ENCODE measurements around the gene CHRM5. TPM values are rescaled to one million over a fixed set of nuclear protein-coding genes. Genes with fewer than 3 reads are reported as not detected.
A peak's percentile ranks its signal among the peaks of the same experiment; 100 is the strongest.

The CHRM5 gene
- total RNA-seq, 1 experiment from 2014 or later, result not detected

- Histone ChIP-seq H3K27ac (ENCODE audit: low read length) (peak within 1 kb of the TSS; percentile 97), H3K4me3 (ENCODE audit: low read depth in 2 of 2, low read length in 2 of 2) (peak within 1 kb of the TSS; percentile 86 to 90), H3K9me3 (ENCODE audit: control insufficient read depth, insufficient read depth, low read depth, low read length) (no peaks in the 10 kb centered on the region), H3K36me3 (ENCODE audit: control insufficient read depth, insufficient read depth, low read length) (no peaks in the 10 kb centered on the region), H3K27me3 (ENCODE audit: control insufficient read depth, insufficient read depth, low read length) (no peaks in the 10 kb centered on the region), H3K4me1 (ENCODE audit: control insufficient read depth, insufficient read depth, low read length) (peaks cover 15% of the 10 kb centered on the region)
- CTCF ChIA-PET, result no interaction called here
- no peak for TF ChIP-seq TCF7L2 (IDR thresholded peaks at IDR 0.05; ENCODE audit: low read depth, low read length)
- no peak for TF ChIP-seq POLR2AphosphoS5 (IDR thresholded peaks at IDR 0.05; ENCODE audit: low read depth, low read length)
- TF ChIP-seq SIN3A (IDR thresholded peaks at IDR 0.05; ENCODE audit: borderline replicate concordance, insufficient read depth, low read depth, low read length), result no peak
- TF ChIP-seq CTCF (IDR thresholded peaks at IDR 0.05), result no peak
- no peak for TF ChIP-seq REST (IDR thresholded peaks at IDR 0.05; ENCODE audit: insufficient read depth in 1 of 2, low read depth in 2 of 2, low read length in 1 of 2)
- no peak for DNase-seq (ENCODE audit: low read depth, low spot score)
- in situ Hi-C loops (cut with HindIII; ENCODE audit: low pct_unique_long_range_greater_than_20kb, low sequenced_read_pairs), result no loop called here
- intact Hi-C loops (cut with micrococcal nuclease; ENCODE audit: unreplicated experiment), result no loop called here
- POLR2A ChIA-PET, result interaction anchor here (0.6 kb wide), 2 partner anchors 38 to 106 kb away, joined by 4 to 8 read pairs; no protein-coding TSS in a partner anchor
- BruUV-seq (replicated peaks), result TSS peak; percentile 90
- ATAC-seq, result peak; percentile 85
Observed at GRCh38 chr15:34038871-34039789, 70.8 kb downstream of the CHRM5 start, which contains the start of gene AVEN. TSS of gene AVEN (minus strand) at chr15:34039204. CDS start at chr15:34039046, 158 bp downstream.

GRCh38 chr15:34039790-34040113, 71.5 kb downstream of the CHRM5 start:
- H3K36me3 ChIP-seq (ENCODE audit: control insufficient read depth, insufficient read depth, low read length), result no peaks in the 10 kb centered on the region
- no TSS peak for BruUV-seq (replicated peaks)
- intact Hi-C loops (cut with micrococcal nuclease; ENCODE audit: unreplicated experiment), result no loop called here
- POLR2A ChIA-PET, result no interaction called here
- no peaks in the 10 kb centered on the region for H3K9me3 ChIP-seq (ENCODE audit: control insufficient read depth, insufficient read depth, low read depth, low read length)
- H3K27ac ChIP-seq (ENCODE audit: low read length), result peak overlapping the region; percentile 85
- TF ChIP-seq SIN3A (IDR thresholded peaks at IDR 0.05; ENCODE audit: borderline replicate concordance, insufficient read depth, low read depth, low read length), result no peak
- TF ChIP-seq CTCF (IDR thresholded peaks at IDR 0.05), result no peak
- TF ChIP-seq REST (IDR thresholded peaks at IDR 0.05; ENCODE audit: insufficient read depth in 1 of 2, low read depth in 2 of 2, low read length in 1 of 2), result no peak
- no peak for TF ChIP-seq TCF7L2 (IDR thresholded peaks at IDR 0.05; ENCODE audit: low read depth, low read length)
- no peak for TF ChIP-seq POLR2AphosphoS5 (IDR thresholded peaks at IDR 0.05; ENCODE audit: low read depth, low read length)
- peaks cover 15% of the 10 kb centered on the region for H3K4me1 ChIP-seq (ENCODE audit: control insufficient read depth, insufficient read depth, low read length)
- no peaks in the 10 kb centered on the region for H3K27me3 ChIP-seq (ENCODE audit: control insufficient read depth, insufficient read depth, low read length)
- DNase-seq (ENCODE audit: low read depth, low spot score), result no peak
- CTCF ChIA-PET, result interaction anchor here (0.5 kb wide), 1 partner anchor 389 kb away, joined by 10 read pairs; no protein-coding TSS in a partner anchor
- in situ Hi-C loops (cut with HindIII; ENCODE audit: low pct_unique_long_range_greater_than_20kb, low sequenced_read_pairs), result no loop called here
- H3K4me3 ChIP-seq (ENCODE audit: low read depth in 2 of 2, low read length in 2 of 2), result peak overlapping the region; percentile 86 to 90
- ATAC-seq, result no peak
